NCI-H748 (cell line): ENCODE measurements around the gene TPST1.
"Not testable (repeated sequence)": the region's sequence is repeated elsewhere in the genome, so short reads cannot be mapped to it uniquely, and the experiment has no call there.

ENCODE experiments used
- DNase-seq: peaks from one replicate; lab custom pipeline; 2025; ENCODE audit not compliant: unreplicated experiment; lab: John Stamatoyannopoulos, UW

TPST1 gene

DNA sequence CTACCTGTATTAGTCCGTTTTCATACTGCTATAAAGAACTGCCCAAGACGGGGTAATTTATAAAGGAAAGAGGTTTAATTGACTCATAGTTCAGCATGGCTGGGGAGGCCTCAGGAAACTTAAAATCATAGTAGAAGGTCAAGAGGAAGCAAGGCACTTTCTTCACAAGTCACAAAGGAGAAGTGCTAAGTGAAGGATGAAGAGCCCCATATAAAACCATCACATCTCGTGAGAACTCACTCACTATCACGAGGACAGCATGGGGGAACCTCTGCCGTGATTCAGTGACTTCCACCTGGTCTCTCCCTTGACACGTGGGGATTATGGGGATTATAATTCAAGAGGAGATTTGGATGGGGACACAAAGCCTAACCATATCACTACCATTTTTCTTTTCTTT is 119.9 kb downstream of the TPST1 start:
- DNase-seq, result not testable (repeated sequence)

GRCh38 chr7:66326501-66327215 is 121.5 kb downstream of the TPST1 start:
- no peak for DNase-seq

GRCh38 chr7:66330961-66331360 is 125.8 kb downstream of the TPST1 start:
- DNase-seq, result no peak

DNA sequence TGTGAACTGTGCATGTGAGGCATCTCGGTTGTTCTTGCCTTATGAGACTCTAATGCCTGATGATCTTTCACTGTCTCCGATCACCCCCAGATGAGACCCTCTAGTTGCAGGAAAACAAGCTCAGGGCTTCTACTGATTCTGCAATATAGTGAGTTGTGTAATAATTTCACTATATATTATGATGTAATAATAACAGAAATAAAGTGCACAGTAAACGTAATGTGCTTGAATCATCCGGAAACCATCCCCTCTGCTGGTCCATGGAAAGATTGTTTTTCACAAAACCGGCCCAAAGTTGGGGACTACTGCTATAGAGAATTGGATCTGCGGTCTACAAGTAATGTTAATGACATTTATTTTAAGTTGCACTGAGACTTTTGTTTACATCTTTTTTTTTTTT is 126.7 kb downstream of the TPST1 start:
- DNase-seq, result no peak

GRCh38 chr7:66333443-66333842 is 128.3 kb downstream of the TPST1 start:
- DNase-seq, result no peak

DNA sequence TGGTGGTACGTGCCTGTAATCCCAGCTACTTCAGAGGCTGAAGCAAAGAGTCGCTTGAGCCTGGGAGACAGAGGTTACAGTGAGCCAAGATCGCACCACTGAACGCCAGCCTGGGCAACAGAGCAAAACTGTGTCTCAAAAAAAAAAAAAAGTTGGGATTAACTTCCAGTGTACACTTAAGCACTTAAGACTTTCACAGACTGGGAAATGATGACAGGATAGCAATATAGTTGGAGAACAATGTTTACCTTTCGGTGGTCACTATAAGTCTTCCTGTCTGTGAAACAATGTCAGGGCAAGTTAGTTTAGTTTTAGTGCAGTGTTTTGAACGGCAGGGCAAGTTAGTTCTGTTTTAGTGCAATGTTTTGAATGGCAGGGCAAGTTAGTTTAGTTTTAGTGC is 130.2 kb downstream of the TPST1 start:
- DNase-seq, result no peak

DNA sequence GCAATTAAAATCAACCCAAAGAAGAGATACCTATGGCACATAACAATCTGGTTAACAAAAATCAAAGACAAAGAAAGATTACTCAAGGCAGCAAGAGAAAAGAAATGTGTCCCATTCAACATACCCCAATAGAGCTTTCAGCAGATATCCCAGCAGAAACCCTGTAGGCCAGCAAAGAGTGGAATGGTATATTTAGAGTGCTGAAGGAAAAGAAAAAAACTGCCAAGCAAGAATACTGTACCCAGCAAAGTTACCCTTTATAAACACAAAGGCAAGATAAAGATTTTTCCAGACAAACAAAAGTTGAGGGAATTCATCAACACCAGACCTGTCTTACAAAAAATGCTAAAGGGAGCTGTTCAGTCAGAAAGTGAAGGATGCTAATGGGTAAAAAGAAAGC is 131.6 kb downstream of the TPST1 start:
- DNase-seq, result no peak

DNA sequence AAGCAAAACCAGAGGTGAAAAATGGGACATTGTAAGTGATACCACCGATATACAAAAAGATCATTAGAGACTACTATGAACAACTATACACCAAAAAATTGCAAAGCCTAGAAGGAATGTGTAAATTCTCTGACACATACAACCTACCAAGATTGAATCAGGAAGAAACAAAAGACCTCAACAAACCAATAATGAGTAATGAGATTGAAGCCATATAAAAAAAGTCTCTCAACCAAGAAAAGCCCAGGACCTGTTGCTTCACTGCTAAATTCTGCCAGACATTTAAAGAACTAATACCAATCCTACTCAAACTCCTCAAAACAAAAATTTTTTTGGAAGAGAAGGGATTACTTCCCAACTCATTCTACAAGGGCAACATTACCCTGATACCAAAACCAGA is 134.0 kb downstream of the TPST1 start:
- DNase-seq, result no peak

DNA sequence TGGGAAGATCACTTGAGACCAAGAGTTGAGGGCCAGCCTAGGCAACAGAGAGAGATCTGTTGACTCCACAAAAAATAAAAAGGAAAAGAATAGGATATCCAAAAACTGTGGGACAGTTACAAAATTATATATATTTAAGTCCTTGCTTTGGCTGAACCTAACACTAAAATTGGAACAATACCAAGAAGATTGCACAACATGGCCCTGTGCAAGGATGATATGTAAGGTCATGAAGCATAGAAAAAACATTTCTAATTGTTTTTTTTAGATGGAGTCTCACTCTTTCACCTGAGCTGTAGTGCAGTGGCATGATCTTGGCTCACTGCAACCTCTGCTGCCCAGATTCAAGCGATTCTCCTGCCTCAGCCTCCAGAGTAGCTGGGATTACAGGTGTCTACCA is 139.0 kb downstream of the TPST1 start:
- no peak for DNase-seq

GRCh38 chr7:66348531-66348930 is 143.4 kb downstream of the TPST1 start:
- DNase-seq, result no peak

- DNase-seq, result no peak
Observed at GRCh38 chr7:66348959-66349358, 143.8 kb downstream of the TPST1 start.

- DNase-seq, result no peak
Observed at GRCh38 chr7:66352071-66352470, 146.9 kb downstream of the TPST1 start.

DNA sequence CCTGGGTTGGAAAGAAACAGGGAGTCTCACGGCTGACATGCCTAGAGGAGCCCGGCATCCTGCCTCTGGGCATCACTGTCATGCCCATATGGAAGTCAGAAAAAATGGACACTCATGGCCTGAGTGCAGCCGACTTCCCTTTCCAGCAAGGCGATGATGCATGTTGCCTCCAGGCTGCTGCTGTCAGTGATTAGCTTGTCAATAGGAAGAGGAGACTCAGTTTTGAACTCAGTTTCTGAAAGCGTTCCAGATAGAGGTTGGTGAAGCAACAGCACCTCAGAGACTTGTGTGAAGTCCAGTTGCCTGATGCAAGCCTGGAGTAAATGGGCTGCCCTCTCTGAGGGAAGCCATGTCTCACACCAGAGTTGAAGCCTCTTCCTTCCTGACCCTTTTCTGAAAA is 148.4 kb downstream of the TPST1 start:
- no peak for DNase-seq

GRCh38 chr7:66355756-66356155 is 150.6 kb downstream of the TPST1 start:
- no peak for DNase-seq

DNA sequence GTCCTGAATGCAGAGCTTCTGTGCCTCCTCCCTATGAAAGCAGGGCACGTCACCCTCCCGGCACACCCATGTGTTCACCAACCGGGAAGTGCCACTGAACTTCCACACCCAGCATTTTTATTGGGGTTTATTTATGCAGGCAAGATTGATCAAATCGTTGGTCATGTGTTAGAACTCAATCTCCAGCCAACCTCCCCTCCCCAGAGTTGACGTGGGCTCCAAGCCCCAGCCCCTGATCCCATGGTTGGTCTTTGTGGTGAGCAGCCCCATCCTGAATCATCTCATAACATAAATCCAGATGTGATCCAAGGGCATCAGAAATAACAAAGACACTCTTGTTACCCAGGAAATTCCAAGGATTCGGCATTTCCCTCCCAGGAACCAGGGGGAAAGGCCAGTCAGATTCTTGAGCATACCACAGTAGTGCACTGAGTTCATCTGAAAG is 151.2 kb downstream of the TPST1 start:
- no peak for DNase-seq

GRCh38 chr7:66357087-66357486 is 152.0 kb downstream of the TPST1 start:
- DNase-seq, result no peak

GRCh38 chr7:66359656-66360211 is 154.6 kb downstream of the TPST1 start:
- no peak for DNase-seq

- DNase-seq, result no peak
Observed at GRCh38 chr7:66362136-66362535, 157.0 kb downstream of the TPST1 start.

DNA sequence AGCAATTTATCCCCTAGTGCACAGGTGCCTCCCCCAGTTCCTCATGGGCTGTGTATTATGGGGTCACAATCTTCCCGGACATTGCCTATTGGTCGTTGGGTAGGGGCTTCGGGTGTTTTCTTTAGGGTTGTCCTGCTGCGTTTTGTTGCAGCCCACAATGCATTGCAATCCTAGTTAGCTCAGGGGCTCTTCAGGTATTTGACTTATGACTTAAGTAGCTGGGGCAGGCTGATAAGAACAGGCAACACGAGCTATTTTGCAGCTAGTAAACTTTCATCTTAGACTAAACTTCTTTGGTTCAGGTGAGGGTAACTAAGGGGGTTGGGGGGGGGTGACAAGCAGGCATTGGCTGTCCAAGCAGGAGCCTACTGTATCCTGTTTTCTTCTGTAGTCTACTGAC is 158.5 kb downstream of the TPST1 start:
- no peak for DNase-seq

GRCh38 chr7:66365031-66365430 is 159.9 kb downstream of the TPST1 start:
- DNase-seq, result not testable (repeated sequence)

- no peak for DNase-seq
Observed at GRCh38 chr7:66371096-66371824, 166.1 kb downstream of the TPST1 start.

GRCh38 chr7:66374141-66374840 is 169.2 kb downstream of the TPST1 start:
- DNase-seq, result not testable (repeated sequence)
